IMR-90 (cell line): ENCODE data around the gene PTPRC. TPM values are rescaled to one million over a fixed set of nuclear protein-coding genes. Genes with fewer than 3 reads are reported as not detected.

ENCODE experiments used
- ATAC-seq: fragments of 200-7000 bp; cut with Tn5 transposase; 2 replicates; pipeline ENCODE4 v1.9.1; 2020; ENCODE audit warnings: low read depth, mild to moderate bottlenecking, moderate library complexity
- BruUV-seq: library from RNA; stranded (reverse); fragments of 400-500 nt; replicated peaks from 2 replicates; lab custom pipeline; 2021; lab: Mats Ljungman, UMichigan
- CTCF ChIA-PET: fragments of 300-600 bp; formaldehyde crosslinking; extraction: SDS; loops from one replicate; lab custom pipeline; 2021; ENCODE audit warnings: antibody characterized with exemption; lab: Yijun Ruan, JAX
- POLR2A ChIA-PET: fragments of 300-600 bp; sonication (Branson Sonifier 250); formaldehyde crosslinking; loops from one replicate; lab custom pipeline; 2022; ENCODE audit warnings: antibody characterized with exemption; ENCODE audit not compliant: unreplicated experiment; lab: Charles Lee
- DNase-seq: peaks from one replicate; pipeline ENCODE4 v3.0.0; 2013
- H2AFZ ChIP-seq: replicated peaks from 2 replicates; pipeline ENCODE3; 2013; ENCODE audit warnings: low read length, mild to moderate bottlenecking; ENCODE audit not compliant: poor library complexity
- H2AK5ac ChIP-seq: 2 replicates; pipeline ENCODE4 v1.6.1; 2013; ENCODE audit warnings: low read depth, low read length, inconsistent platforms
- H2AK9ac ChIP-seq: replicated peaks from 2 replicates; pipeline ENCODE3; 2013; ENCODE audit warnings: mild to moderate bottlenecking, low read depth, low read length, moderate library complexity; ENCODE audit not compliant: poor library complexity
- H2BK120ac ChIP-seq: 2 replicates; pipeline ENCODE4 v1.6.1; 2013; ENCODE audit warnings: low read depth, low read length, inconsistent platforms
- H2BK15ac ChIP-seq: 3 replicates; pipeline ENCODE4 v1.6.1; 2013; ENCODE audit warnings: low read depth, low read length, inconsistent platforms
- H2BK20ac ChIP-seq: 2 replicates; pipeline ENCODE4 v1.6.1; 2013; ENCODE audit warnings: low read depth, mild to moderate bottlenecking, inconsistent platforms, low read length, moderate library complexity
- H2BK5ac ChIP-seq: 2 replicates; pipeline ENCODE4 v1.6.1; 2013; ENCODE audit warnings: mild to moderate bottlenecking, low read depth, low read length, inconsistent platforms; ENCODE audit not compliant: poor library complexity, severe bottlenecking
- H3K14ac ChIP-seq: replicated peaks from 2 replicates; pipeline ENCODE4 v1.6.1; 2013; ENCODE audit warnings: low read depth, low read length, inconsistent platforms
- H3K18ac ChIP-seq: 2 replicates; pipeline ENCODE4 v1.6.1; 2013; ENCODE audit warnings: low read depth, low read length, control low read depth
- H3K23ac ChIP-seq: 2 replicates; pipeline ENCODE4 v1.6.1; 2013; ENCODE audit warnings: low read depth, low read length, inconsistent platforms
- H3K27ac ChIP-seq: 2 replicates; pipeline ENCODE4 v1.5.1; 2013; ENCODE audit warnings: mild to moderate bottlenecking, control low read depth, low read length; ENCODE audit not compliant: insufficient read depth
- H3K27me3 ChIP-seq: 2 replicates; pipeline ENCODE4 v1.6.1; 2013; ENCODE audit warnings: low read length; ENCODE audit not compliant: control insufficient read depth, insufficient read depth
- H3K36me3 ChIP-seq: 2 replicates; pipeline ENCODE4 v1.6.1; 2013; ENCODE audit warnings: low read length, mixed read lengths; ENCODE audit not compliant: control insufficient read depth, insufficient read depth
- H3K4ac ChIP-seq: 2 replicates; pipeline ENCODE4 v1.6.1; 2013; ENCODE audit warnings: low read depth, low read length, inconsistent platforms
- H3K4me1 ChIP-seq: 2 replicates; pipeline ENCODE4 v1.6.1; 2013; ENCODE audit warnings: low read length, mixed read lengths; ENCODE audit not compliant: control insufficient read depth, insufficient read depth
- H3K4me2 ChIP-seq: 2 replicates; pipeline ENCODE4 v1.6.1; 2013; ENCODE audit warnings: low read depth, mild to moderate bottlenecking, control low read depth, low read length, moderate library complexity
- H3K4me3 ChIP-seq: 2 replicates; pipeline ENCODE4 v1.5.1; 2013; ENCODE audit warnings: low read depth, mild to moderate bottlenecking, control low read depth, low read length, moderate library complexity; ENCODE audit not compliant: insufficient read depth
- H3K56ac ChIP-seq: 2 replicates; pipeline ENCODE4 v1.6.1; 2013; ENCODE audit warnings: low read length, inconsistent platforms; ENCODE audit not compliant: insufficient read depth; ENCODE audit errors: extremely low read depth
- H3K79me1 ChIP-seq, 2 experiments: 2 replicates each; pipeline ENCODE4 v1.6.1; 2013; ENCODE audit warnings: low read length in 2 of 2, inconsistent platforms in 1 of 2, low read depth in 1 of 2
- H3K9ac ChIP-seq: 2 replicates; pipeline ENCODE4 v1.6.1; 2013; ENCODE audit warnings: low read depth, low read length, control low read depth
- H3K9me1 ChIP-seq: 2 replicates; pipeline ENCODE4 v1.6.1; 2013; ENCODE audit warnings: low read length, inconsistent platforms; ENCODE audit not compliant: insufficient read depth
- H3K9me3 ChIP-seq: 2 replicates; pipeline ENCODE4 v1.6.1; 2013; ENCODE audit warnings: low read length; ENCODE audit not compliant: control insufficient read depth, insufficient read depth
- H4K20me1 ChIP-seq: 2 replicates; pipeline ENCODE4 v1.6.1; 2013; ENCODE audit warnings: low read length, inconsistent platforms; ENCODE audit not compliant: insufficient read depth
- H4K5ac ChIP-seq: 2 replicates; pipeline ENCODE4 v1.6.1; 2013; ENCODE audit warnings: mild to moderate bottlenecking, low read depth, low read length, control low read depth
- H4K8ac ChIP-seq, 2 experiments: 2 replicates each; pipeline ENCODE4 v1.6.1; 2013; ENCODE audit warnings: low read depth in 2 of 2, low read length in 2 of 2, control low read depth in 1 of 2, inconsistent platforms in 1 of 2
- H4K91ac ChIP-seq: 2 replicates; pipeline ENCODE4 v1.6.1; 2013; ENCODE audit warnings: low read depth, low read length, inconsistent platforms; ENCODE audit not compliant: insufficient read depth
- CEBPB ChIP-seq: IDR thresholded peaks from 2 replicates; pipeline ENCODE4 v1.6.1; 2012; ENCODE audit warnings: low read depth, low read length, improper control_type of control experiment
- CHD1 ChIP-seq: IDR thresholded peaks from 2 replicates; pipeline ENCODE4 v1.6.1; 2012; ENCODE audit warnings: low read depth, low read length, improper control_type of control experiment
- CTCF ChIP-seq: conservative IDR thresholded peaks from 2 replicates; pipeline ENCODE4 v1.5.1; 2012; ENCODE audit warnings: mild to moderate bottlenecking, low read depth, low read length, improper control_type of control experiment
- ELK1 ChIP-seq: fragments of 150-350 bp; IDR thresholded peaks from 2 replicates; pipeline ENCODE4 v1.6.1; 2016; ENCODE audit warnings: low read depth, mild to moderate bottlenecking, low read length, moderate library complexity, borderline replicate concordance
- FOS ChIP-seq: fragments of 150-350 bp; IDR thresholded peaks from 2 replicates; pipeline ENCODE4 v1.6.1; 2016; ENCODE audit warnings: low read depth, low read length
- MAFK ChIP-seq: IDR thresholded peaks from 2 replicates; pipeline ENCODE4 v1.6.1; 2012; ENCODE audit warnings: low read depth, low read length, improper control_type of control experiment
- MAZ ChIP-seq: IDR thresholded peaks from 2 replicates; pipeline ENCODE4 v1.6.1; 2012; ENCODE audit warnings: low read depth, mild to moderate bottlenecking, low read length, improper control_type of control experiment, moderate library complexity, borderline replicate concordance
- MXI1 ChIP-seq: IDR thresholded peaks from 2 replicates; pipeline ENCODE4 v1.6.1; 2012; ENCODE audit warnings: low read depth, mild to moderate bottlenecking, low read length, moderate library complexity, borderline replicate concordance
- NFE2L2 ChIP-seq: fragments of 150-350 bp; IDR thresholded peaks from 2 replicates; pipeline ENCODE4 v1.6.1; 2016; ENCODE audit warnings: low read depth, mild to moderate bottlenecking, low read length
- POLR2A ChIP-seq: IDR thresholded peaks from 2 replicates; pipeline ENCODE4 v1.6.1; 2012; ENCODE audit warnings: mild to moderate bottlenecking, low read depth, low read length
- RAD21 ChIP-seq: IDR thresholded peaks from 2 replicates; pipeline ENCODE4 v1.6.1; 2012; ENCODE audit warnings: low read length, improper control_type of control experiment
- RCOR1 ChIP-seq: IDR thresholded peaks from 2 replicates; pipeline ENCODE4 v1.6.1; 2012; ENCODE audit warnings: mild to moderate bottlenecking, low read length, improper control_type of control experiment; ENCODE audit not compliant: insufficient replicate concordance
- RFX5 ChIP-seq: IDR thresholded peaks from 2 replicates; pipeline ENCODE4 v1.8.0; 2012; ENCODE audit warnings: low read depth, mild to moderate bottlenecking, low read length, moderate library complexity
- SMC3 ChIP-seq: fragments of 150-350 bp; IDR thresholded peaks from 2 replicates; pipeline ENCODE4 v1.6.1; 2016; ENCODE audit warnings: low read depth, mild to moderate bottlenecking, antibody characterized with exemption, low read length, moderate library complexity
- WGBS, 2 experiments: methylation state at CpG; one replicate each; pipeline versions ENCODE4 v1.1.5 to v1.1.7; 2013; ENCODE audit warnings: missing lambda C conversion rate in 2 of 2; ENCODE audit not compliant: insufficient read length in 1 of 2; ENCODE audit errors: extremely low coverage in 2 of 2; 5-methylcytosine and 5-hydroxymethylcytosine counted together
- dilution Hi-C: fragments of 300-500 bp; cut with HindIII; formaldehyde crosslinking; loops from one replicate; pipeline ENCODE4 v1.14.3; 2018; ENCODE audit warnings: low sequenced_read_pairs; ENCODE audit not compliant: unreplicated experiment
- in situ Hi-C: fragments of 300-500 bp; cut with MboI; formaldehyde crosslinking; loops from 3 replicates; pipeline ENCODE4 v1.14.3; 2019; ENCODE audit warnings: low sequenced_read_pairs, inconsistent platforms, mixed read lengths
- intact Hi-C: fragments of 100-400 bp; cut with micrococcal nuclease; formaldehyde crosslinking; loops from 2 replicates; pipeline ENCODE4 v1.10.0; 2022
- polyA plus RNA-seq, 3 experiments: library from polyadenylated mRNA; depleted of rRNA; stranded (reverse); fragments of >200 nt; gene quantifications; 2 replicates each; pipeline ENCODE4 v1.2.3, GENCODE V29; 2012; ENCODE audit warnings: low replicate concordance in 1 of 3
- total RNA-seq: library from RNA; depleted of rRNA; stranded (reverse); fragments of >200 nt; gene quantifications from 2 replicates; pipeline ENCODE4 v1.2.3, GENCODE V29; 2012

Gene PTPRC
- total and polyA plus RNA-seq, 2 of the 4 experiments (the other 2 are of a cell fraction) = not detected

GRCh38 chr1:198716051-198716450 lies 77.2 kb downstream of the PTPRC start:
- Histone ChIP-seq H3K4me3 (no peak overlapping the region), H3K27me3 (no peaks in the 10 kb centered on the region), H2BK20ac (no peak overlapping the region), H2BK15ac (no peak overlapping the region), H4K8ac (no peak overlapping the region), H2AK9ac (no peak overlapping the region), H3K79me1 (no peaks in the 10 kb centered on the region), H3K14ac (no peak overlapping the region), H3K56ac (no peak overlapping the region), H2BK5ac (no peak overlapping the region), H2AK5ac (no peak overlapping the region), H3K36me3 (no peaks in the 10 kb centered on the region), H3K27ac (no peak overlapping the region), H3K9me1 (no peaks in the 10 kb centered on the region), H3K4ac (no peak overlapping the region), H3K4me2 (no peak overlapping the region), H3K18ac (no peak overlapping the region), H4K5ac (no peak overlapping the region), H3K23ac (no peak overlapping the region), H3K9ac (no peak overlapping the region), H2AFZ (no peak overlapping the region), H3K4me1 (no peaks in the 10 kb centered on the region; the same call in 1 of the 2 replicates), H3K9me3 (no peaks in the 10 kb centered on the region), H4K91ac (no peak overlapping the region), H2BK120ac (no peak overlapping the region), H4K20me1 (no peaks in the 10 kb centered on the region)
- ChIA-PET POLR2A (no interaction called here), CTCF (no interaction called here)
- TF ChIP-seq MXI1 = no peak
- TF ChIP-seq CHD1 = no peak
- no peak for TF ChIP-seq NFE2L2
- TF ChIP-seq CTCF = no peak
- no peak for TF ChIP-seq RFX5
- TF ChIP-seq MAZ = no peak
- no peak for TF ChIP-seq POLR2A
- no peak for TF ChIP-seq RAD21
- TF ChIP-seq RCOR1 = no peak
- no peak for TF ChIP-seq ELK1
- TF ChIP-seq MAFK = no peak
- TF ChIP-seq FOS = no peak
- TF ChIP-seq CEBPB = no peak
- TF ChIP-seq SMC3 = no peak
- no peak for DNase-seq
- intact Hi-C loops = no loop called here
- ATAC-seq = no peak
- BruUV-seq = no TSS peak
- 67% methylated on average over 1 of the region's 5 CpGs; no CpG with 5 or more reads in 1 of the 2 experiments for WGBS, 2 experiments
- in situ Hi-C loops = no loop called here
- dilution Hi-C loops = no loop called here
